ENCODE data around the gene AGPAT4.

The AGPAT4 gene

GRCh38 chr6:161242113-161242512 lies 31.7 kb downstream of the AGPAT4 start:
- no peaks in the 10 kb centered on the region for H3F3A ChIP-seq (ENCODE audit: insufficient read depth, low read length)
- no peaks in the 10 kb centered on the region for H3K9me3 ChIP-seq (ENCODE audit: low read length)
- no peaks in the 10 kb centered on the region; the same call in 1 of the 2 replicates for H3K27me3 ChIP-seq (ENCODE audit: insufficient read depth, low read length)
- no peak overlapping the region for H2AFZ ChIP-seq (ENCODE audit: low read length)
- H3K9ac ChIP-seq (ENCODE audit: low read length), result no peak overlapping the region
- H3K4me3 ChIP-seq (ENCODE audit: low read depth, low read length, poor library complexity, severe bottlenecking), result no peak overlapping the region
- no peaks in the 10 kb centered on the region for H4K20me1 ChIP-seq (ENCODE audit: insufficient read depth, low read length)
- TF ChIP-seq EZH2 (IDR thresholded peaks at IDR 0.05; ENCODE audit: borderline replicate concordance, low read length), result no peak
- TF ChIP-seq, protein P1, sequence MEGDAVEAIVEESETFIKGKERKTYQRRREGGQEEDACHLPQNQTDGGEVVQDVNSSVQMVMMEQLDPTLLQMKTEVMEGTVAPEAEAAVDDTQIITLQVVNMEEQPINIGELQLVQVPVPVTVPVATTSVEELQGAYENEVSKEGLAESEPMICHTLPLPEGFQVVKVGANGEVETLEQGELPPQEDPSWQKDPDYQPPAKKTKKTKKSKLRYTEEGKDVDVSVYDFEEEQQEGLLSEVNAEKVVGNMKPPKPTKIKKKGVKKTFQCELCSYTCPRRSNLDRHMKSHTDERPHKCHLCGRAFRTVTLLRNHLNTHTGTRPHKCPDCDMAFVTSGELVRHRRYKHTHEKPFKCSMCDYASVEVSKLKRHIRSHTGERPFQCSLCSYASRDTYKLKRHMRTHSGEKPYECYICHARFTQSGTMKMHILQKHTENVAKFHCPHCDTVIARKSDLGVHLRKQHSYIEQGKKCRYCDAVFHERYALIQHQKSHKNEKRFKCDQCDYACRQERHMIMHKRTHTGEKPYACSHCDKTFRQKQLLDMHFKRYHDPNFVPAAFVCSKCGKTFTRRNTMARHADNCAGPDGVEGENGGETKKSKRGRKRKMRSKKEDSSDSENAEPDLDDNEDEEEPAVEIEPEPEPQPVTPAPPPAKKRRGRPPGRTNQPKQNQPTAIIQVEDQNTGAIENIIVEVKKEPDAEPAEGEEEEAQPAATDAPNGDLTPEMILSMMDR (IDR thresholded peaks at IDR 0.05; ENCODE audit: low read length), result no peak
- H3K36me3 ChIP-seq (ENCODE audit: insufficient read depth, low read length), result no peaks in the 10 kb centered on the region
- H3K4me1 ChIP-seq (ENCODE audit: insufficient read depth, low read length, severe bottlenecking), result no peaks in the 10 kb centered on the region
- no peaks in the 10 kb centered on the region for H3K9me2 ChIP-seq (ENCODE audit: low read depth, low read length)
- no peak overlapping the region for H3K27ac ChIP-seq (ENCODE audit: low read depth, low read length, poor library complexity, severe bottlenecking)
- H3K4me2 ChIP-seq (ENCODE audit: low read length), result no peak overlapping the region
- H3K79me2 ChIP-seq (ENCODE audit: insufficient read depth, low read length), result no peaks in the 10 kb centered on the region

DNA sequence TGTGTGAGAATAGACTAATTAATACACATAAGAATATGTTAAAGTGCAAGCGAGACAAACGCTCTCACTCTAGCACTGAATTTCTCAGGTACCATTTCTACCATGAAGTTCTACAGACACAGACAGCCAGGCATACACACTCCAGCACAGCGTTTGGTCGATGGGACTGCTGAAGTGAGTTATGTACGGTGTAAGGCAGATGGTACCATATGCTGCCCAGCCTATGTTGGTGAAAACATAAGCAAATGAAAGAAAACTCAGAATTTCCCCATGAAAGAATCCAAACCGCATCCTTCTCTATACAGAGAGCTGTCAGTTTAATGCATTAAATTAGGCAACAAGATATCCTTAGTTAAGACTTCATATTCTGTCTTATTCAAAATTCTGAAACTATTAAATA lies 34.9 kb downstream of the AGPAT4 start:
- Histone ChIP-seq H3K27me3 (ENCODE audit: insufficient read depth, low read length) (no peaks in the 10 kb centered on the region; the same call in 1 of the 2 replicates), H3K9ac (ENCODE audit: low read length) (no peak overlapping the region), H3K9me2 (ENCODE audit: low read depth, low read length) (no peaks in the 10 kb centered on the region), H3K36me3 (ENCODE audit: insufficient read depth, low read length) (no peaks in the 10 kb centered on the region), H3F3A (ENCODE audit: insufficient read depth, low read length) (no peaks in the 10 kb centered on the region), H3K4me3 (ENCODE audit: low read depth, low read length, poor library complexity, severe bottlenecking) (no peak overlapping the region), H2AFZ (ENCODE audit: low read length) (no peak overlapping the region), H3K4me2 (ENCODE audit: low read length) (no peak overlapping the region), H3K4me1 (ENCODE audit: insufficient read depth, low read length, severe bottlenecking) (no peaks in the 10 kb centered on the region), H3K9me3 (ENCODE audit: low read length) (no peaks in the 10 kb centered on the region), H4K20me1 (ENCODE audit: insufficient read depth, low read length) (no peaks in the 10 kb centered on the region), H3K27ac (ENCODE audit: low read depth, low read length, poor library complexity, severe bottlenecking) (no peak overlapping the region), H3K79me2 (ENCODE audit: insufficient read depth, low read length) (no peaks in the 10 kb centered on the region)
- no peak for TF ChIP-seq EZH2 (IDR thresholded peaks at IDR 0.05; ENCODE audit: borderline replicate concordance, low read length)
- TF ChIP-seq, protein P1 (IDR thresholded peaks at IDR 0.05; ENCODE audit: low read length), result no peak

- H3K9me2 ChIP-seq (ENCODE audit: low read depth, low read length), result no peaks in the 10 kb centered on the region
- H3K36me3 ChIP-seq (ENCODE audit: insufficient read depth, low read length), result no peaks in the 10 kb centered on the region
- H3K4me2 ChIP-seq (ENCODE audit: low read length), result no peak overlapping the region
- no peak overlapping the region for H3K27ac ChIP-seq (ENCODE audit: low read depth, low read length, poor library complexity, severe bottlenecking)
- H3K4me3 ChIP-seq (ENCODE audit: low read depth, low read length, poor library complexity, severe bottlenecking), result no peak overlapping the region
- no peaks in the 10 kb centered on the region for H4K20me1 ChIP-seq (ENCODE audit: insufficient read depth, low read length)
- no peaks in the 10 kb centered on the region; the same call in 1 of the 2 replicates for H3K27me3 ChIP-seq (ENCODE audit: insufficient read depth, low read length)
- H3K9ac ChIP-seq (ENCODE audit: low read length), result no peak overlapping the region
- no peaks in the 10 kb centered on the region for H3K9me3 ChIP-seq (ENCODE audit: low read length)
- TF ChIP-seq, protein P1 (IDR thresholded peaks at IDR 0.05; ENCODE audit: low read length), result no peak
- no peak for TF ChIP-seq EZH2 (IDR thresholded peaks at IDR 0.05; ENCODE audit: borderline replicate concordance, low read length)
- H3K79me2 ChIP-seq (ENCODE audit: insufficient read depth, low read length), result no peaks in the 10 kb centered on the region
- H3F3A ChIP-seq (ENCODE audit: insufficient read depth, low read length), result no peaks in the 10 kb centered on the region
- H2AFZ ChIP-seq (ENCODE audit: low read length), result no peak overlapping the region
- no peaks in the 10 kb centered on the region for H3K4me1 ChIP-seq (ENCODE audit: insufficient read depth, low read length, severe bottlenecking)
These were observed 35.4 kb downstream of the AGPAT4 start for GRCh38 chr6:161238500-161238899.

All from OCI-LY1 (cell line).